ENCODE results near the gene SLC9A5. TPM values are rescaled to one million over a fixed set of nuclear protein-coding genes. Genes with fewer than 3 reads are reported as not detected.

SLC9A5 gene
- total and polyA plus RNA-seq, 4 donors, result 0.05 to 0.25 (median 0.09) TPM; not detected in 1

DNA sequence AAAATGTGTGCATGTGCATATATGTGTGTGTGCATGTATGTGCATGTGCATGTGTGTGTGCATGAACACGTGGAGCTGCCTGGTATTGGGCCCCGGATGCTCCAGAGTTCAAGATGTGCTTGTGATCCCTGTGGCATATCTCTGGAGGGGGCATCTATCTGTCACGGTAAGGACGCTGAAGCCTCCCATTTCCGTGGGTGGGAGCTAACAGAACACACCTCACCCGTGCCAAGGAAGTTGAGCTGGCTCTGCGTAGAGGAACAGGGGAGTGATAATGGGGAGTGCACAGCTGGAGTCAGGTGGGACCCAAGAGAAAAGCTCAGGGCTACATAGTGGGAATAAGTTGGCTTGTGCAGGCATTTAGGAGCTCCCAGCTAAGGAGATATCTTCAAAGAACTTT is 37.1 kb upstream of the SLC9A5 start:
- 95% methylated on average over 7 of the region's 7 CpGs for WGBS
- no peak overlapping the region for H3K27ac ChIP-seq (ENCODE audit: low read depth in 1 of 2, low read length in 2 of 2)
- H3K9me3 ChIP-seq (ENCODE audit: control insufficient read depth in 4 of 4, low read length in 3 of 4), result no peaks in the 10 kb centered on the region
- no peaks in the 10 kb centered on the region for H3K36me3 ChIP-seq (ENCODE audit: control insufficient read depth in 4 of 4, insufficient read depth in 3 of 4, low read depth in 1 of 4, low read length in 3 of 4)
- no peak for TF ChIP-seq NR2F2 (IDR thresholded peaks at IDR 0.05)
- TF ChIP-seq JUND (IDR thresholded peaks at IDR 0.05), result no peak
- no peak for TF ChIP-seq YY1 (IDR thresholded peaks at IDR 0.05)
- TF ChIP-seq CTCF (IDR thresholded peaks at IDR 0.05; ENCODE audit: low read depth, low read length, missing input control), result no peak
- TF ChIP-seq ZBTB33 (IDR thresholded peaks at IDR 0.05), result no peak
- TF ChIP-seq SP1 (IDR thresholded peaks at IDR 0.05), result no peak
- H3K4me3 ChIP-seq (ENCODE audit: low read depth in 1 of 3, low read length in 3 of 3), result no peak overlapping the region
- H3K4me1 ChIP-seq (ENCODE audit: control insufficient read depth in 4 of 4, insufficient read depth in 4 of 4, low read length in 3 of 4), result peaks cover 16 to 40% (median 35%) of the 10 kb centered on the region in 4 donors
- no peak overlapping the region for H3K9ac ChIP-seq (ENCODE audit: low read depth in 1 of 2, low read length in 2 of 2)
- no peak for DNase-seq (ENCODE audit: low spot score)
- no peaks in the 10 kb centered on the region for H3K27me3 ChIP-seq (ENCODE audit: control insufficient read depth in 4 of 4, insufficient read depth in 4 of 4, low read length in 3 of 4)

- Histone ChIP-seq H3K36me3 (ENCODE audit: control insufficient read depth in 4 of 4, insufficient read depth in 3 of 4, low read depth in 1 of 4, low read length in 3 of 4) (no peaks in the 10 kb centered on the region), H3K27ac (ENCODE audit: low read depth in 1 of 2, low read length in 2 of 2) (no peak overlapping the region), H3K9ac (ENCODE audit: low read depth in 1 of 2, low read length in 2 of 2) (no peak overlapping the region), H3K4me1 (ENCODE audit: control insufficient read depth in 4 of 4, insufficient read depth in 4 of 4, low read length in 3 of 4) (peaks cover 16 to 49% (median 36%) of the 10 kb centered on the region in 4 donors), H3K4me3 (ENCODE audit: low read depth in 1 of 3, low read length in 3 of 3) (no peak overlapping the region), H3K27me3 (ENCODE audit: control insufficient read depth in 4 of 4, insufficient read depth in 4 of 4, low read length in 3 of 4) (no peaks in the 10 kb centered on the region), H3K9me3 (ENCODE audit: control insufficient read depth in 4 of 4, low read length in 3 of 4) (no peaks in the 10 kb centered on the region)
- DNase-seq (ENCODE audit: low spot score), result no peak
- TF ChIP-seq HNF4A (conservative IDR thresholded peaks at IDR 0.05) (no peak), SP1 (IDR thresholded peaks at IDR 0.05) (no peak), HNF4G (IDR thresholded peaks at IDR 0.05) (no peak), MAX (IDR thresholded peaks at IDR 0.05) (no peak), ZBTB33 (IDR thresholded peaks at IDR 0.05) (no peak), RXRA (IDR thresholded peaks at IDR 0.05) (no peak), REST (IDR thresholded peaks at IDR 0.05) (no peak), YY1 (IDR thresholded peaks at IDR 0.05) (no peak), RAD21 (IDR thresholded peaks at IDR 0.05) (no peak), NR2F2 (IDR thresholded peaks at IDR 0.05) (no peak), FOXA1 (IDR thresholded peaks at IDR 0.05) (no peak)
- TF ChIP-seq, protein P1, sequence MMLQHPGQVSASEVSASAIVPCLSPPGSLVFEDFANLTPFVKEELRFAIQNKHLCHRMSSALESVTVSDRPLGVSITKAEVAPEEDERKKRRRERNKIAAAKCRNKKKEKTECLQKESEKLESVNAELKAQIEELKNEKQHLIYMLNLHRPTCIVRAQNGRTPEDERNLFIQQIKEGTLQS (IDR thresholded peaks at IDR 0.05), result no peak
These were observed 36.0 kb upstream of the SLC9A5 start for GRCh38 chr16:67212766-67213165.
